Trophoblast cell (in vitro differentiated cells and primary cell): ENCODE results near the gene ULBP1.
"Not testable (repeated sequence)": the region's sequence is repeated elsewhere in the genome, so short reads cannot be mapped to it uniquely, and the experiment has no call there.

Experiments
- DNase-seq, 2 donors: peaks; one replicate each; pipeline ENCODE4 v3.0.0-alpha.2; 2016
- H2AFZ ChIP-seq: 2 replicates; pipeline ENCODE4 v1.6.1; 2013; ENCODE audit warnings: low read length, moderate library complexity, mild to moderate bottlenecking; ENCODE audit not compliant: insufficient read depth, poor library complexity
- H2AK5ac ChIP-seq: 2 replicates; pipeline ENCODE4 v1.6.1; 2013; ENCODE audit warnings: mild to moderate bottlenecking, low read length
- H2BK120ac ChIP-seq: 2 replicates; pipeline ENCODE4 v1.6.1; 2013; ENCODE audit warnings: low read length, mild to moderate bottlenecking, moderate library complexity; ENCODE audit not compliant: insufficient read depth, poor library complexity
- H2BK12ac ChIP-seq: 2 replicates; pipeline ENCODE4 v1.6.1; 2013; ENCODE audit warnings: mild to moderate bottlenecking, low read length, moderate library complexity
- H2BK5ac ChIP-seq: 2 replicates; pipeline ENCODE4 v1.6.1; 2013; ENCODE audit warnings: low read length, low read depth, moderate library complexity, mild to moderate bottlenecking; ENCODE audit not compliant: poor library complexity
- H3K14ac ChIP-seq: 2 replicates; pipeline ENCODE4 v1.6.1; 2013; ENCODE audit warnings: mild to moderate bottlenecking, low read length
- H3K18ac ChIP-seq: 2 replicates; pipeline ENCODE4 v1.6.1; 2013; ENCODE audit warnings: mild to moderate bottlenecking, low read length
- H3K23ac ChIP-seq: 2 replicates; pipeline ENCODE4 v1.6.1; 2013; ENCODE audit warnings: low read length
- H3K27ac ChIP-seq: 2 replicates; pipeline ENCODE4 v1.5.1; 2013; ENCODE audit warnings: low read depth, mild to moderate bottlenecking, inconsistent platforms, low read length, moderate library complexity
- H3K27me3 ChIP-seq: 2 replicates; pipeline ENCODE4 v1.6.1; 2013; ENCODE audit warnings: inconsistent platforms, mild to moderate bottlenecking, low read length, moderate library complexity; ENCODE audit not compliant: insufficient read depth
- H3K36me3 ChIP-seq, 2 experiments: 1 replicate in 1 of 2; 2 replicates in 1 of 2; pipeline ENCODE4 v1.6.1; 2013; ENCODE audit warnings: low read length in 2 of 2, mild to moderate bottlenecking in 2 of 2, moderate library complexity in 1 of 2; ENCODE audit not compliant: insufficient read depth in 2 of 2, control insufficient read depth in 1 of 2
- H3K4ac ChIP-seq: 2 replicates; pipeline ENCODE4 v1.6.1; 2013; ENCODE audit warnings: low read depth, mild to moderate bottlenecking, low read length, moderate library complexity
- H3K4me1 ChIP-seq, 2 experiments: 1 replicate in 1 of 2; 2 replicates in 1 of 2; pipeline ENCODE4 v1.6.1; 2013; ENCODE audit warnings: low read length in 2 of 2, mild to moderate bottlenecking in 2 of 2, moderate library complexity in 1 of 2; ENCODE audit not compliant: insufficient read depth in 2 of 2, control insufficient read depth in 1 of 2
- H3K4me2 ChIP-seq: 2 replicates; pipeline ENCODE4 v1.6.1; 2013; ENCODE audit warnings: inconsistent platforms, mild to moderate bottlenecking, low read length, moderate library complexity
- H3K4me3 ChIP-seq: 2 replicates; pipeline ENCODE4 v1.5.1; 2013; ENCODE audit warnings: mild to moderate bottlenecking, low read depth, low read length, inconsistent platforms
- H3K79me1 ChIP-seq: one replicate; pipeline ENCODE4 v1.6.1; 2013; ENCODE audit warnings: low read length
- H3K79me2 ChIP-seq: 2 replicates; pipeline ENCODE4 v1.6.1; 2013; ENCODE audit warnings: low read length, mild to moderate bottlenecking; ENCODE audit not compliant: control insufficient read depth, insufficient read depth, poor library complexity
- H3K9ac ChIP-seq: 2 replicates; pipeline ENCODE4 v1.6.1; 2013; ENCODE audit warnings: mild to moderate bottlenecking, low read length
- H3K9me3 ChIP-seq: 2 replicates; pipeline ENCODE4 v1.6.1; 2013; ENCODE audit warnings: low read depth, mild to moderate bottlenecking, control low read depth, inconsistent platforms, low read length; ENCODE audit not compliant: insufficient read depth
- H4K12ac ChIP-seq: 2 replicates; pipeline ENCODE4 v1.6.1; 2013; ENCODE audit warnings: low read depth, mild to moderate bottlenecking, low read length, moderate library complexity
- H4K8ac ChIP-seq: 2 replicates; pipeline ENCODE4 v1.6.1; 2013; ENCODE audit warnings: low read depth, mild to moderate bottlenecking, low read length, moderate library complexity
- H4K91ac ChIP-seq: one replicate; pipeline ENCODE4 v1.6.1; 2013; ENCODE audit warnings: low read depth, mild to moderate bottlenecking, low read length, moderate library complexity
- WGBS: extraction: QIAGEN DNeasy Blood & Tissue Kit; methylation state at CpG from one replicate; pipeline ENCODE4 v1.1.7; 2013; ENCODE audit warnings: missing lambda C conversion rate; ENCODE audit not compliant: insufficient read length, insufficient coverage; ENCODE audit errors: extremely low coverage; 5-methylcytosine and 5-hydroxymethylcytosine counted together

Gene ULBP1

DNA sequence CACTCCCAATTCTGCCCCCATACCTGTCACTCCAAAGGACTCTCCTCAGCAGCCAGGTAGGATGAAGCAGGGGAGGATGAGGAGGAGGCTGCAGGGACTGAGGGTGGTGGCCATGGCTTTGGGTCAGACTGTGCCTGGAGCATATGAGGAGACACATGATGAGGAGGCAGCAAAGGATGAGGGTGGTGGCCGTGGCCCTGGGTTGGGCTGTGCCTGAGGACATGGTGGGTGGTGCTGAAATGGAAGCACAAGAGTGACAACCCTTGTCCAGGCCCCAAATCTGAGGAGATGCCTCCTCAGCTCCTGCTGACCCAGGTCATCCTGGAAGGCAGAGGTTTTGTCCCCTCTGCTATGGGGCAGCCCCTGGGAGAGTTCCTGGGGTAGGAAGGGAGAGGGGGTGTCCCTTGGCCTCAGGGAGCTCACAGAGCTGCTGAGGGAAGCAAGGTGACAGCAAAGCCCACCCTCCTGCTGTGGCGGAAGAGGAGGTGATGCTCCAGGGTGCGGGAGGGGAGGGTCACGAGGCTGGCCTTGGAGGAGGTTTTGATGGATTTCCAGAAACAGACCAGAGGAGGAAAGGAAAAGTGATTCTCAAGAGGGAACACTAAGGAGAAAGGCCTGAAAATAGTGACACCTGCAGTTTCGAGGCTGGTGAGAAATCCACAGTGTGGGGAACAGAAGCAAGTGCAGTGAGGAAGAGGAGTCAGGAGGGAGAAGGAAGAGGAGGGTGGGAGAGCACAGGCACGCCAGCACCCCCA, 45.4 kb upstream of the ULBP1 start:
- H3K4me1 ChIP-seq: peaks cover 0 to 5% of the 10 kb centered on the region in 2 experiments
- H2BK12ac ChIP-seq: no peak overlapping the region
- no peak overlapping the region for H3K4ac ChIP-seq
- no peak for DNase-seq
- H4K12ac ChIP-seq: no peak overlapping the region
- H3K36me3 ChIP-seq: no peaks in the 10 kb centered on the region
- no peak overlapping the region for H3K14ac ChIP-seq
- WGBS: no CpG with 5 or more reads among the region's 6 CpGs
- no peak overlapping the region for H2AK5ac ChIP-seq
- H3K18ac ChIP-seq: no peak overlapping the region
- no peak overlapping the region for H3K23ac ChIP-seq
- H3K9me3 ChIP-seq: peaks cover 20% of the 10 kb centered on the region
- H2BK5ac ChIP-seq: no peak overlapping the region
- no peak overlapping the region for H4K91ac ChIP-seq
- H4K8ac ChIP-seq: no peak overlapping the region
- H2BK120ac ChIP-seq: no peak overlapping the region
- H3K79me2 ChIP-seq: no peaks in the 10 kb centered on the region
- no peaks in the 10 kb centered on the region for H3K79me1 ChIP-seq
- no peak overlapping the region for H3K4me3 ChIP-seq
- H3K27ac ChIP-seq: no peak overlapping the region
- H3K9ac ChIP-seq: no peak overlapping the region
- H3K27me3 ChIP-seq: peaks cover 26% of the 10 kb centered on the region
- H3K4me2 ChIP-seq: no peak overlapping the region
- H2AFZ ChIP-seq: no peak overlapping the region

DNA sequence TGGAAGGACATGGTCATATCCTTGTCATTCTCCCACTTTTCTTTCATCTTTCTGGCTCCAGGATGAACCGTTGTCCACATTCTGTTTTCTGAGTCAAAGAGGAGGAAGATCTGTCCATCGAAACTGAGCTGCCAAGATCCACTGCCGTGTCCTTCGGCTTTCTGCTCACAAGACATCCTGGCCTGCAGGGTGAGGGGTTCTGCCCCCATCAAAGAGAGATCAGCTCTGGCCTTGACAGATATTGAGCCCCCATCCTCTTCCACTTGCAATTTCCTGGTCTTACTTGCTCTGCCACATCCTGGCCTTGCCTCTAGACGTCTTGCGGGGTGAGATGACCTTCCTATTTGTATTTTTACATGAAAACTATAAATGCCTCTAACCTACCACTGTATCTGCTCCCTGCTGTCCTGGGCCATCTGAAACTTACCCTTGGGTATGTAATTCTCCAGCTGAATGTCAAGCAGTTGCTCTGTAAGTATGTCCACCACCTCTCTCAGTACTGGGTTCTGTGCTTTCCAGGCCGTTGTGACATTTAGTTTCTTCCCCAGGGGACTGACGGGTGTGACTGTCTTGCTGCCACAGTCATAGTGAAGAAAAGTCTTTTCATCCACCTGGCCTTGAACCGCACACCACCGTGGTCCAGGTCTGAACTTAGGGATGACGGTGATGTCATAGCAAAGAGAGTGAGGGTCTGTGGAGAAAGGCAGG, 44.5 kb upstream of the ULBP1 start:
- not testable (repeated sequence) for H3K23ac ChIP-seq, H4K8ac ChIP-seq, DNase-seq, H2AFZ ChIP-seq, H3K18ac ChIP-seq, H4K12ac ChIP-seq, H2BK120ac ChIP-seq, H3K4me1 ChIP-seq, H3K36me3 ChIP-seq, H3K27ac ChIP-seq, H3K4me2 ChIP-seq, H3K14ac ChIP-seq, H2BK12ac ChIP-seq, H4K91ac ChIP-seq, H3K79me1 ChIP-seq, H2BK5ac ChIP-seq, H3K9ac ChIP-seq, H3K79me2 ChIP-seq, H2AK5ac ChIP-seq, H3K4ac ChIP-seq, H3K4me3 ChIP-seq
- peaks cover 24% of the 10 kb centered on the region for H3K9me3 ChIP-seq
- WGBS: no CpG with 5 or more reads among the region's 11 CpGs
- H3K27me3 ChIP-seq: peaks cover 34% of the 10 kb centered on the region

DNA sequence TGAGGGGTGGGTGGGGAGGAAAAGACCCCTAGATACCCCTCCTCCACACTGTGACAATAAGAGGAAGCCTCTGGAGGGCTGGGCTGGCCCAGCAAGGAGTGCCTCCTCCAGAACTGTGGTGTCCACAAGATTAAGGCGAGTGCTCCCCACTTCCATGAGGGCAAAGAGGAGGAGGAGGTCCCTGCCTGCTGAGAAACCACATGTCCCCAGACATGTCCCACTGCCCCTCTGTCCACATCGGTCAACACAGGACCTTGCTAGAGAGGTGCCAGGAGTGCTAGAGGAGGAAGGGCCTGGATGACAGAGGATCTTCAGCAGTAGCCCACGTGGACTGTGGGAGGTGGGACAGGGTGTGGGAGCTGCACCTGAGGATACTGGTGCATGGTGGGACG, 43.9 kb upstream of the ULBP1 start:
- H4K91ac ChIP-seq: no peak overlapping the region
- no peak overlapping the region for H2AFZ ChIP-seq
- H3K27ac ChIP-seq: no peak overlapping the region
- no peak overlapping the region for H4K12ac ChIP-seq
- no peaks in the 10 kb centered on the region for H3K79me2 ChIP-seq
- no peak overlapping the region for H2BK120ac ChIP-seq
- H2BK5ac ChIP-seq: no peak overlapping the region
- H3K9ac ChIP-seq: no peak overlapping the region
- no peaks in the 10 kb centered on the region for H3K36me3 ChIP-seq
- no peak overlapping the region for H3K18ac ChIP-seq
- DNase-seq: no peak
- peaks cover 0 to 5% of the 10 kb centered on the region in 2 experiments for H3K4me1 ChIP-seq
- H3K79me1 ChIP-seq: no peaks in the 10 kb centered on the region
- no peak overlapping the region for H4K8ac ChIP-seq
- H2AK5ac ChIP-seq: no peak overlapping the region
- H3K4me2 ChIP-seq: no peak overlapping the region
- no peak overlapping the region for H3K4ac ChIP-seq
- H3K4me3 ChIP-seq: no peak overlapping the region
- H3K23ac ChIP-seq: no peak overlapping the region
- no peak overlapping the region for H2BK12ac ChIP-seq
- peaks cover 36% of the 10 kb centered on the region for H3K27me3 ChIP-seq
- peaks cover 24% of the 10 kb centered on the region for H3K9me3 ChIP-seq
- no CpG with 5 or more reads among the region's 4 CpGs for WGBS
- H3K14ac ChIP-seq: no peak overlapping the region

DNA sequence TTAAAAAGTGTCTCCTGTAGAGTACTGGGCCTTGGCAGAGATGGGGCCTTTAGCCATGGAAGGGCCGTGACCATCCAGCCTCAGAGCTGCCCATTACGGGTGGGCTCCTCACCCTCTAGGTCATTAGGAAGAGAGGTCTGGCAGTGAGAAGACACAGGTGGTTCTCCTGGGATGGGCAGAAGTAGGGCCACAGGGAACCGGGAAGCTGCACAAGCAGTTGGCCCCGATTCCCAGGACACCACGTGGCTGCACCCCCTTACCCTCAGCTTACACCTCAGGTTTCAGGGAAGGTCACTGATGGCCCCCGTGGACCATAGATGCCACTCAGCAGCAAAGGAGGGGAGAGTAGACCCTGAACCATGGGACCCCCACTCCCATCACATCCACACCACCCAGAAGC, 42.4 kb upstream of the ULBP1 start:
- Histone ChIP-seq H2BK5ac (no peak overlapping the region), H3K4me3 (no peak overlapping the region), H3K4me1 (peaks cover 0 to 12% of the 10 kb centered on the region in 2 experiments), H3K14ac (no peak overlapping the region), H2AFZ (no peak overlapping the region), H4K8ac (no peak overlapping the region), H2AK5ac (no peak overlapping the region), H3K4ac (no peak overlapping the region), H2BK12ac (no peak overlapping the region), H4K12ac (no peak overlapping the region), H3K79me1 (no peaks in the 10 kb centered on the region), H3K9ac (no peak overlapping the region), H3K23ac (no peak overlapping the region), H2BK120ac (no peak overlapping the region), H3K79me2 (peaks cover 4% of the 10 kb centered on the region), H3K36me3 (no peaks in the 10 kb centered on the region), H3K27ac (no peak overlapping the region), H3K4me2 (no peak overlapping the region), H3K18ac (no peak overlapping the region), H3K9me3 (peaks cover 27% of the 10 kb centered on the region), H3K27me3 (peaks cover 46% of the 10 kb centered on the region), H4K91ac (no peak overlapping the region)
- WGBS: no CpG with 5 or more reads among the region's 6 CpGs
- no peak for DNase-seq
